Activated CD4-positive, alpha-beta T cell treated with anti-CD3 and anti-CD28 coated beads, Interleukin-2, amount 10 ng/mL, durations not matched to agents 7 days and 5 days (primary cell): ENCODE measurements around the gene EFR3B. TPM values are rescaled to one million over a fixed set of nuclear protein-coding genes. Genes with fewer than 3 reads are reported as not detected.
"Not testable (repeated sequence)": the region's sequence is repeated elsewhere in the genome, so short reads cannot be mapped to it uniquely, and the experiment has no call there.

Experiments used
- CTCF ChIA-PET: fragments of 350-600 bp; sonication (Branson Sonifier 250); formaldehyde crosslinking; loops from one replicate; lab custom pipeline; 2021; ENCODE audit warnings: antibody characterized with exemption; lab: Charles Lee
- POLR2A ChIA-PET: fragments of 350-600 bp; sonication (Branson Sonifier 250); formaldehyde crosslinking; loops from one replicate; lab custom pipeline; 2021; ENCODE audit warnings: antibody characterized with exemption; lab: Charles Lee
- DNase-seq: peaks from one replicate; pipeline ENCODE4 v3.0.0-alpha.2; 2020
- H3K27ac Mint-ChIP-seq: one replicate; pipeline ENCODE4 v1.8.0; 2021; ENCODE audit warnings: mild to moderate bottlenecking, moderate library complexity, mixed read lengths
- H3K27me3 Mint-ChIP-seq: one replicate; pipeline ENCODE4 v1.8.0; 2021; ENCODE audit warnings: mixed read lengths
- H3K36me3 Mint-ChIP-seq: one replicate; pipeline ENCODE4 v1.8.0; 2021; ENCODE audit warnings: low read depth, mixed read lengths
- H3K4me1 Mint-ChIP-seq: one replicate; pipeline ENCODE4 v1.8.0; 2021; ENCODE audit warnings: mixed read lengths
- H3K4me3 Mint-ChIP-seq: one replicate; pipeline ENCODE4 v1.8.0; 2021; ENCODE audit warnings: mild to moderate bottlenecking, moderate library complexity, mixed read lengths
- H3K9me3 Mint-ChIP-seq: one replicate; pipeline ENCODE4 v1.8.0; 2021; ENCODE audit warnings: mixed read lengths
- total RNA-seq, 2 experiments: library from RNA; stranded (reverse); gene quantifications; one replicate each; pipeline ENCODE4 v1.2.3, GENCODE V29; 2021

Gene EFR3B
- under 1 TPM in 1 of 2 experiments, not detected in 1; 0.06 TPM for total RNA-seq

- no peaks in the 10 kb centered on the region for H3K9me3 Mint-ChIP-seq
- peaks cover 33% of the 10 kb centered on the region for H3K4me1 Mint-ChIP-seq
- CTCF ChIA-PET, result interaction anchor here (0.6 to 1.2 kb wide), 4 partner anchors 9 to 785 kb away, joined by 3 to 6 read pairs (median 4); no protein-coding TSS in a partner anchor
- no peak within 1 kb of the TSS for H3K27ac Mint-ChIP-seq
- H3K4me3 Mint-ChIP-seq, result peak within 1 kb of the TSS; percentile 76
- no peaks in the 10 kb centered on the region for H3K36me3 Mint-ChIP-seq
- DNase-seq, result peak; percentile 89
- H3K27me3 Mint-ChIP-seq, result peaks cover 47% of the 10 kb centered on the region
- POLR2A ChIA-PET, result interaction anchor here (0.6 kb wide), 1 partner anchor 9 kb away, joined by 3 read pairs; no protein-coding TSS in a partner anchor
Measured at GRCh38 chr2:25041928-25042320, at the start of gene EFR3B. Gene EFR3B (plus strand): TSS chr2:25042076. CDS start chr2:25042313, 237 bp downstream.

GRCh38 chr2:24993406-24994145 is 48.3 kb upstream of the EFR3B start:
- no peak overlapping the region for H3K27ac Mint-ChIP-seq
- DNase-seq, result no peak
- H3K4me1 Mint-ChIP-seq, result no peaks in the 10 kb centered on the region
- H3K36me3 Mint-ChIP-seq, result no peaks in the 10 kb centered on the region
- H3K27me3 Mint-ChIP-seq, result peaks cover 18% of the 10 kb centered on the region
- ChIA-PET POLR2A (no interaction called here), CTCF (interaction anchor here (1.4 to 1.5 kb wide), 2 partner anchors 18 to 20 kb away, joined by 3 to 4 read pairs; no protein-coding TSS in a partner anchor)
- no peaks in the 10 kb centered on the region for H3K9me3 Mint-ChIP-seq
- H3K4me3 Mint-ChIP-seq, result no peak overlapping the region

- Mint-ChIP-seq H3K27ac (no peak overlapping the region), H3K4me3 (no peak overlapping the region), H3K9me3 (no peaks in the 10 kb centered on the region), H3K27me3 (peaks cover 18% of the 10 kb centered on the region), H3K36me3 (no peaks in the 10 kb centered on the region), H3K4me1 (no peaks in the 10 kb centered on the region)
- ChIA-PET POLR2A (interaction anchor here (0.6 kb wide), 1 partner anchor 10 kb away, joined by 3 read pairs; no protein-coding TSS in a partner anchor), CTCF (interaction anchor here (1.5 kb wide), 1 partner anchor 19 kb away, joined by 4 read pairs; no protein-coding TSS in a partner anchor)
- DNase-seq, result no peak
Measured at GRCh38 chr2:24994146-24994724, 47.6 kb upstream of the EFR3B start.

GRCh38 chr2:24999097-24999496 is 42.8 kb upstream of the EFR3B start:
- H3K27me3 Mint-ChIP-seq, CTCF ChIA-PET, H3K27ac Mint-ChIP-seq, H3K4me1 Mint-ChIP-seq, H3K9me3 Mint-ChIP-seq, H3K36me3 Mint-ChIP-seq, H3K4me3 Mint-ChIP-seq, POLR2A ChIA-PET, DNase-seq: not testable (repeated sequence)

GRCh38 chr2:25000036-25000435 is 41.8 kb upstream of the EFR3B start:
- ChIA-PET CTCF (no interaction called here), POLR2A (no interaction called here)
- no peak overlapping the region for H3K27ac Mint-ChIP-seq
- DNase-seq, result no peak
- H3K27me3 Mint-ChIP-seq, result peaks cover 3% of the 10 kb centered on the region
- H3K4me3 Mint-ChIP-seq, result no peak overlapping the region
- H3K4me1 Mint-ChIP-seq, result no peaks in the 10 kb centered on the region
- no peaks in the 10 kb centered on the region for H3K9me3 Mint-ChIP-seq
- H3K36me3 Mint-ChIP-seq, result no peaks in the 10 kb centered on the region

- DNase-seq, result no peak
- Mint-ChIP-seq H3K27ac (no peak overlapping the region), H3K36me3 (no peaks in the 10 kb centered on the region), H3K27me3 (peaks cover 3% of the 10 kb centered on the region), H3K4me1 (no peaks in the 10 kb centered on the region), H3K4me3 (no peak overlapping the region), H3K9me3 (no peaks in the 10 kb centered on the region)
- CTCF ChIA-PET, result no interaction called here
- POLR2A ChIA-PET, result no interaction called here
Measured at GRCh38 chr2:25000503-25001324, 41.2 kb upstream of the EFR3B start.

- no peaks in the 10 kb centered on the region for H3K4me1 Mint-ChIP-seq
- CTCF ChIA-PET, result no interaction called here
- H3K4me3 Mint-ChIP-seq, result no peak overlapping the region
- no peak for DNase-seq
- POLR2A ChIA-PET, result no interaction called here
- H3K36me3 Mint-ChIP-seq, result no peaks in the 10 kb centered on the region
- no peak overlapping the region for H3K27ac Mint-ChIP-seq
- H3K9me3 Mint-ChIP-seq, result no peaks in the 10 kb centered on the region
- peaks cover 3% of the 10 kb centered on the region for H3K27me3 Mint-ChIP-seq
Measured at GRCh38 chr2:25001325-25001637, 40.6 kb upstream of the EFR3B start.

GRCh38 chr2:25002066-25002465 is 39.8 kb upstream of the EFR3B start:
- Mint-ChIP-seq H3K36me3 (no peaks in the 10 kb centered on the region), H3K27me3 (peaks cover 3% of the 10 kb centered on the region), H3K4me3 (no peak overlapping the region), H3K4me1 (no peaks in the 10 kb centered on the region), H3K27ac (no peak overlapping the region), H3K9me3 (no peaks in the 10 kb centered on the region)
- POLR2A ChIA-PET, result no interaction called here
- no peak for DNase-seq
- CTCF ChIA-PET, result no interaction called here

GRCh38 chr2:25009954-25010353 is 31.9 kb upstream of the EFR3B start:
- POLR2A ChIA-PET, result no interaction called here
- CTCF ChIA-PET, result interaction anchor here (1.1 to 1.2 kb wide), 2 partner anchors 20 to 35 kb away, joined by 4 read pairs; no protein-coding TSS in a partner anchor
- H3K27ac Mint-ChIP-seq, result no peak overlapping the region

GRCh38 chr2:25011342-25011741 is 30.5 kb upstream of the EFR3B start:
- H3K4me1 Mint-ChIP-seq, H3K36me3 Mint-ChIP-seq, H3K4me3 Mint-ChIP-seq, H3K27me3 Mint-ChIP-seq, H3K27ac Mint-ChIP-seq, H3K9me3 Mint-ChIP-seq, POLR2A ChIA-PET, DNase-seq: not testable (repeated sequence)
- CTCF ChIA-PET, result interaction anchor here (0.7 kb wide), 1 partner anchor 162 kb away, joined by 3 read pairs; no protein-coding TSS in a partner anchor

More at GRCh38 chr2:25009954-25010353, 31.9 kb upstream of the EFR3B start:
- Mint-ChIP-seq H3K4me3 (no peak overlapping the region), H3K27me3 (no peaks in the 10 kb centered on the region), H3K4me1 (no peaks in the 10 kb centered on the region), H3K9me3 (no peaks in the 10 kb centered on the region), H3K36me3 (no peaks in the 10 kb centered on the region)
- DNase-seq, result no peak

- H3K36me3 Mint-ChIP-seq, result no peaks in the 10 kb centered on the region
- ChIA-PET CTCF (interaction anchor here (1.1 kb wide), 1 partner anchor 21 kb away, joined by 3 read pairs; no protein-coding TSS in a partner anchor), POLR2A (no interaction called here)
Measured at GRCh38 chr2:25014631-25015030, 27.2 kb upstream of the EFR3B start.

GRCh38 chr2:25018681-25019080 is 23.2 kb upstream of the EFR3B start:
- H3K9me3 Mint-ChIP-seq, result no peaks in the 10 kb centered on the region
- H3K4me3 Mint-ChIP-seq, result no peak overlapping the region
- no peak overlapping the region for H3K27ac Mint-ChIP-seq
- DNase-seq, result no peak
- CTCF ChIA-PET, result no interaction called here
- H3K36me3 Mint-ChIP-seq, result no peaks in the 10 kb centered on the region
- peaks cover 4% of the 10 kb centered on the region for H3K27me3 Mint-ChIP-seq
- POLR2A ChIA-PET, result no interaction called here
- H3K4me1 Mint-ChIP-seq, result no peaks in the 10 kb centered on the region

More at GRCh38 chr2:25014631-25015030, 27.2 kb upstream of the EFR3B start:
- Mint-ChIP-seq H3K27ac (no peak overlapping the region), H3K27me3 (no peaks in the 10 kb centered on the region), H3K4me1 (no peaks in the 10 kb centered on the region), H3K9me3 (no peaks in the 10 kb centered on the region), H3K4me3 (no peak overlapping the region)
- no peak for DNase-seq
